Measurements from ENCODE around the gene RHEX.

Gene RHEX

DNA sequence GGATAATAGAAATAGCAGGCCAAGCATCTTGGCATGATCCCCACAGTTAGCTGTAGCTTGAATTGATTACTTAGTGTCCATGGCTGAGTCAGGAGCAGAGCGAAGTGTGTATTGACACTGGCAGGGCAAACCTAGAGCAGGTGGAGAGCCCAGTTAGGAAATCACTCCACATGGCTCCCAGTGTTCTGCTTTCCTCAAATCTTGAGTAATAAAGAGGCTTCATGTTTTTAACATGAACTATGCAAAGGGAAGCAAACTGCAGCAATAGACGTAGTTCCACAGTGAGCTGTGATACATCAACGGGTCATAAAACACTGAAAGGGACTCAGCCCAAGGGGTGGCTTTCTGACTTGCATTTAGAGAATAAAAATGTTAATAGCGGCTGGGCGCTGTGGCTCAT, 28.9 kb downstream of the RHEX start:
- TF ChIP-seq, protein P1, sequence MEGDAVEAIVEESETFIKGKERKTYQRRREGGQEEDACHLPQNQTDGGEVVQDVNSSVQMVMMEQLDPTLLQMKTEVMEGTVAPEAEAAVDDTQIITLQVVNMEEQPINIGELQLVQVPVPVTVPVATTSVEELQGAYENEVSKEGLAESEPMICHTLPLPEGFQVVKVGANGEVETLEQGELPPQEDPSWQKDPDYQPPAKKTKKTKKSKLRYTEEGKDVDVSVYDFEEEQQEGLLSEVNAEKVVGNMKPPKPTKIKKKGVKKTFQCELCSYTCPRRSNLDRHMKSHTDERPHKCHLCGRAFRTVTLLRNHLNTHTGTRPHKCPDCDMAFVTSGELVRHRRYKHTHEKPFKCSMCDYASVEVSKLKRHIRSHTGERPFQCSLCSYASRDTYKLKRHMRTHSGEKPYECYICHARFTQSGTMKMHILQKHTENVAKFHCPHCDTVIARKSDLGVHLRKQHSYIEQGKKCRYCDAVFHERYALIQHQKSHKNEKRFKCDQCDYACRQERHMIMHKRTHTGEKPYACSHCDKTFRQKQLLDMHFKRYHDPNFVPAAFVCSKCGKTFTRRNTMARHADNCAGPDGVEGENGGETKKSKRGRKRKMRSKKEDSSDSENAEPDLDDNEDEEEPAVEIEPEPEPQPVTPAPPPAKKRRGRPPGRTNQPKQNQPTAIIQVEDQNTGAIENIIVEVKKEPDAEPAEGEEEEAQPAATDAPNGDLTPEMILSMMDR (IDR thresholded peaks at IDR 0.05; ENCODE audit: control insufficient read depth, insufficient read depth, low read depth, low read length, missing control alignments) = no peak
- DNase-seq (ENCODE audit: low read depth) = no peak
- no peak overlapping the region for H3K4me3 ChIP-seq (ENCODE audit: control insufficient read depth, low read depth, low read length)

DNA sequence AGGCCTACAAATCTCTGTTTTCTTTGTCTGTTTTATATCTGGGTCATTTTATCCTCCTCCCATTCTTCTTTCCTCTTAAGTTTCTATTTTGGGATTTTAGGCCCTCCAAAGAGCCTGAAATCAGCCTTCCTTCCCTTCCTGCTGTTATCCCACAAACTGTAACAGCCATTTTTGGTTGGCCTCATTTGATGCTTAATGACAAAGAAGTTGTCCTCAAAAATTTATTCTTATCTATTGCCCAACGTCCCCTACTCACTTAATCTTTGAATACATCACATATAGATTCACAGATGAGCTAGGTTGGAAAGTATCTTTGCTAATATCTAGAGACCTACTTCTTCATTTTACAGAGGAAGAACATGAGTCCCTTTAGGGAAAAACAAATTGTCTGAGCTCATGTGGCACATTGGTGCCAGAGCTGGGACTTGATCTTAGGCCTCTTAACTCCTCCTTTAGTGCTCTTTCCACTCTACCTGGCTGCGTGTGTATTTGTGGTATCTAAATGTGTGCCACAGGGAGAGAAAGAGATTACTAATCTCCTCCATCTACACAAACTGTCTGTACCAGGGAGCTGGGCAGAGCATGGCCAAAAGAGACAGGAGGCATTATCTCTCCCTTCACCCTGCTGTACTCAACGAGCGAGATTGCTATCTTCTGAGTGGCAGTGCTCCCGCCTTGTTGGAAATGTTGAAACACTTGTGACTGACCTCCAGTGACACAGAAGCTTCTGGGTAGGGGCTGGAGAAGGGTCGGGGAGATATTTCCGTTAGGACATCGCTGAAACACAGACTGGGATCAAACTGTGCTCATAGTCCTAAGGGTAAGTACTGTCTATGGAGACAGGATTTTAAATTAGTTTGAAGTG, 30.1 kb downstream of the RHEX start:
- DNase-seq (ENCODE audit: low read depth) = no peak
- H3K4me3 ChIP-seq (ENCODE audit: control insufficient read depth, low read depth, low read length) = no peak overlapping the region
- TF ChIP-seq, protein P1 (IDR thresholded peaks at IDR 0.05; ENCODE audit: control insufficient read depth, insufficient read depth, low read depth, low read length, missing control alignments) = no peak

DNA sequence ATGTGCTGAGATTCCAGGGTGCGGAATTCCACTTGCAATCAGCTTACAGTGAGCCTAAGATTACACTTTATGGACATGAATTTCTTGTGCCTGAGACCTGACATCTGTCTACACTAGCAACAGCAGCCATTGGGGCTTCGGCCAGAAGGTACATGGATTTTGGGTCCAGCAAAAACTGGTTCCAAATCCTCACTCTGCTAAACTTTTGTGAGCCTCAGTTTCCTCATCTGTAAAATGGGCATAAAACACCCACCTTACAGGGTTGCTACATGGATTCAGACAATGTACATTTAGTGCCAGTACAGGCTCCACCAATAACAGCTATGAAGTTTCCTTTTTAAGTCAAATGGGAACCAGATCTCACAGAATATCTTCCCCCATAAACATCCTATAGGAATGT, 30.8 kb downstream of the RHEX start:
- TF ChIP-seq, protein P1 (IDR thresholded peaks at IDR 0.05; ENCODE audit: control insufficient read depth, insufficient read depth, low read depth, low read length, missing control alignments) = no peak
- no peak for DNase-seq (ENCODE audit: low read depth)
- H3K4me3 ChIP-seq (ENCODE audit: control insufficient read depth, low read depth, low read length) = no peak overlapping the region

DNA sequence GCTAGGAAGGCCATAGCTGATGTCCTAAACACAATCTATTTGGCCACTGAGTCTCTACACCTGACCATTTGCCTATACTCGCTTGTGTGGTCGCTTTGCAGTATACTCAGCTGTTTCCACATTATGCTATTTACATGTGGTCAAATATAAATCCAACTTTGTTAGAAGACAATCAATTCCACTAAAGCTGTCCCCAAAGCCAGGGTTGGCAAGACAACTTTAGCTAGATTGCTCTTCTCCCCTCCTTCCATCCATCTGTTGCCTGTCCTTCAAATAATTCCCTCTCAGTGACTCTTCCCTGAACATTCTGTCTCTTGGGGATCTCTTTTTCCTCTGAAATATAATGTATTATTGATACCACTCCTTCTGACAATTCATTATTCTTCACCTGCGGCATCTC, 34.1 kb downstream of the RHEX start:
- TF ChIP-seq, protein P1 (IDR thresholded peaks at IDR 0.05; ENCODE audit: control insufficient read depth, insufficient read depth, low read depth, low read length, missing control alignments) = no peak
- H3K4me3 ChIP-seq (ENCODE audit: control insufficient read depth, low read depth, low read length) = no peak overlapping the region
- no peak for DNase-seq (ENCODE audit: low read depth)

DNA sequence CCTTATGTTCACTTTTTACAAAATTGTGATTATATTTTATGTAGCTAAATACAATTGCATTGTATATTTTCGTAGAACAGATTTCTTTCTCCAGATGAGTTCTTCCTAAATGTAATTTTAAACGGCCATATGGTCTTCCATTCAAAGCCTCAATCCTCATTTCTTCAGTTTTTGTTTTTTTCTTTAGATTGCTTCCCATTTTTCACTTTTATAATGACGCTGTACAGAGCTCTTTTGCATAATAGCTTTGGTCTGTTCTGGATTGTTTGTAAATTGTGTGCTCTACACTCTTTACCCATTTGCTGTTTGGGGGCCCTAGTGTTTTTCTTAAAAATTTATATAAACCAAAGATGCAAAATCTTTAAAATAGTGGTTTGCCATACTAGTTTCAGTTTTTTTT, 36.4 kb downstream of the RHEX start:
- TF ChIP-seq, protein P1 (IDR thresholded peaks at IDR 0.05; ENCODE audit: control insufficient read depth, insufficient read depth, low read depth, low read length, missing control alignments) = no peak
- no peak overlapping the region for H3K4me3 ChIP-seq (ENCODE audit: control insufficient read depth, low read depth, low read length)
- DNase-seq (ENCODE audit: low read depth) = no peak

DNA sequence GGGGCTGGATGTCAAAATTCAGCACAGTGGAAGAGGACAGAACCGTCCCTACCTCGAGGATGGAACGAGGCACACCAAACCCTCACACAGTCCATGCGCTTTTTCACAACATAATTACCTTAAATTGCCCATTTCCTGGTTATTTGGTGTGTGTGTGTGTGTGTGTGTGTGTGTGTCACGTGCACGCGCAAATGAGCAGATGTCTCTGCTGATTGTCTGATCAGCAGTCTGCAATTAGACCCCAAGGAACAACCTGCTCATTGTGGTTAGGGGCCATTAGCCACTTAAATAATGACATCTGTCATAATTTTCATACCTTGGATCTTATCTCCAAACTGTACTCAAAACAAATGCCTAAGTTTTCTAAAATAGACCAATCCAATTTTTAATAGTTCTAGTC, 41.1 kb downstream of the RHEX start:
- TF ChIP-seq, protein P1 (IDR thresholded peaks at IDR 0.05; ENCODE audit: control insufficient read depth, insufficient read depth, low read depth, low read length, missing control alignments) = no peak
- H3K4me3 ChIP-seq (ENCODE audit: control insufficient read depth, low read depth, low read length) = no peak overlapping the region
- no peak for DNase-seq (ENCODE audit: low read depth)
